Ascending aorta (tissue), 2 donors: ENCODE data around the gene STX5. TPM values are rescaled to one million over a fixed set of nuclear protein-coding genes. Genes with fewer than 3 reads are reported as not detected.
A peak's percentile ranks its signal among the peaks of the same experiment; 100 is the strongest.
"Not testable (repeated sequence)": the region's sequence is repeated elsewhere in the genome, so short reads cannot be mapped to it uniquely, and the experiment has no call there.

ENCODE experiments used
- DNase-seq, 2 donors: peaks; one replicate each; pipeline ENCODE4 v3.0.0-alpha.2; 2019; ENCODE audit warnings: low spot score in 2 of 2
- H3K27ac ChIP-seq, 2 donors: fragments of 200-600 bp; sonication (generic); one replicate each; pipeline ENCODE4 v1.5.1; 2016 to 2017; ENCODE audit warnings: mild to moderate bottlenecking in 1 of 2
- H3K27me3 ChIP-seq: fragments of 200-600 bp; sonication (generic); one replicate; pipeline ENCODE4 v1.5.1; 2017
- H3K36me3 ChIP-seq, 2 donors: fragments of 200-600 bp; sonication (generic); one replicate each; pipeline ENCODE4 v1.5.1; 2016
- H3K4me1 ChIP-seq, 2 donors: fragments of 200-600 bp; sonication (generic); one replicate each; pipeline ENCODE4 v1.5.1; 2016 to 2017; ENCODE audit warnings: mild to moderate bottlenecking in 1 of 2
- H3K4me3 ChIP-seq, 2 donors: fragments of 200-600 bp; sonication (generic); one replicate each; pipeline ENCODE4 v1.5.1; 2016 to 2017; ENCODE audit warnings: mild to moderate bottlenecking in 1 of 2
- H3K9me3 ChIP-seq, 2 donors: fragments of 200-600 bp; sonication (generic); one replicate each; pipeline ENCODE4 v1.5.1; 2016
- intact Hi-C: fragments of 100-400 bp; cut with DNase I; formaldehyde crosslinking; loops from one replicate; pipeline ENCODE4 v1.15.1; 2023
- total RNA-seq: library from RNA; depleted of rRNA; stranded (reverse); fragments of >200 nt; gene quantifications from one replicate; pipeline ENCODE4 v1.1.0, GENCODE V29; 2016
- TF ChIP-seq, protein P1 (sequence below), 3 experiments: fragments of 200-600 bp in 2 of 3; fragments of 450-650 bp in 1 of 3; sonication (generic) in 2 of 3; IDR thresholded peaks; one replicate each; pipeline ENCODE4 v1.5.1; 2016 to 2019; ENCODE audit warnings: antibody characterized with exemption in 3 of 3, mild to moderate bottlenecking in 1 of 3, moderate library complexity in 1 of 3

STX5 gene
- total RNA-seq, 1 donor from 2014 or later: 40.3 TPM

DNA sequence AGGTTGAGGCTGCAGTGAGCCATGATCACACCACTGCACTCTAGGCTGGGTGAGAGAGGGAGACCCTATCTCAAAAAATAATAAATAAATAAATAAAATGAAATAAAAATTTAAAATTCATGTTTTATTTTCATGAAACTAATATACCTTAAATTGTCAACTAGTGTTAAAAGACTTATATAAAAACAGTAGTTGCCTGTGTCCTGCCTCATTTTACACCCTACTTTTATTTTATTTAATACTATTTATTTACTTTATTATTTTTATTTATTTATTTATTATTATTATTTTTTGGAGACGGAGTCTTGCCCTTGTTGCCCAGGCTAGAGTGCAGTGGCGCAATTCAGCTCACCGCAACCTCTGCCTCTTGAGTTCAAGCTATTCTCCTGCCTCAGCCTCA lies 12.3 kb upstream of the STX5 start:
- no peak for DNase-seq
- Histone ChIP-seq H3K4me3 (no peak overlapping the region), H3K4me1 (peaks cover 0 to 7% of the 10 kb centered on the region in 2 donors), H3K27me3 (no peaks in the 10 kb centered on the region), H3K27ac (no peak overlapping the region), H3K9me3 (no peaks in the 10 kb centered on the region), H3K36me3 (no peaks in the 10 kb centered on the region)
- TF ChIP-seq, protein P1, sequence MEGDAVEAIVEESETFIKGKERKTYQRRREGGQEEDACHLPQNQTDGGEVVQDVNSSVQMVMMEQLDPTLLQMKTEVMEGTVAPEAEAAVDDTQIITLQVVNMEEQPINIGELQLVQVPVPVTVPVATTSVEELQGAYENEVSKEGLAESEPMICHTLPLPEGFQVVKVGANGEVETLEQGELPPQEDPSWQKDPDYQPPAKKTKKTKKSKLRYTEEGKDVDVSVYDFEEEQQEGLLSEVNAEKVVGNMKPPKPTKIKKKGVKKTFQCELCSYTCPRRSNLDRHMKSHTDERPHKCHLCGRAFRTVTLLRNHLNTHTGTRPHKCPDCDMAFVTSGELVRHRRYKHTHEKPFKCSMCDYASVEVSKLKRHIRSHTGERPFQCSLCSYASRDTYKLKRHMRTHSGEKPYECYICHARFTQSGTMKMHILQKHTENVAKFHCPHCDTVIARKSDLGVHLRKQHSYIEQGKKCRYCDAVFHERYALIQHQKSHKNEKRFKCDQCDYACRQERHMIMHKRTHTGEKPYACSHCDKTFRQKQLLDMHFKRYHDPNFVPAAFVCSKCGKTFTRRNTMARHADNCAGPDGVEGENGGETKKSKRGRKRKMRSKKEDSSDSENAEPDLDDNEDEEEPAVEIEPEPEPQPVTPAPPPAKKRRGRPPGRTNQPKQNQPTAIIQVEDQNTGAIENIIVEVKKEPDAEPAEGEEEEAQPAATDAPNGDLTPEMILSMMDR (IDR thresholded peaks at IDR 0.05): no peak
- intact Hi-C loops: loop anchor here (5.0 kb wide), 1 partner anchor 297 kb away; the partner anchor contains the start of gene AHNAK

DNA sequence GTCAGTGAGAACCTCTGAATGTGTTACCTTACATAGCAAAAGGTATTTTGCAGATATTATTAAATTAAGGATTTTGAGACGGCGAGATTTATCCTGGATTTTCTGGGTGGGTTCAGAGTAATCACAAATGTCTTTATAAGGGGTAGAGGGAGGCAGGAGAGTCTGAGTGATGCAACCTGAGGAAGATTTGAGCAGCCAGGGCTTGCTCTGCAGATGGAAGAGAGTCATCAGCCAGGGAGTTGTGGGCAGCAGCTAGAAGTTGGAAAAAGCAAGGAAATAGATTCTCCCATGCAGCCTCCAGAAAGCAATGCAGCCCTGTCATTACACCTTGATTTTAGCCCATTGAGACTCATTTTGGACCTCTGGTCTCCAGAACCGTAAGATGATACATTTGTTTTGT lies 11.6 kb upstream of the STX5 start:
- TF ChIP-seq, protein P1 (IDR thresholded peaks at IDR 0.05): no peak
- no peak for DNase-seq
- intact Hi-C loops: loop anchor here (5.0 kb wide), 1 partner anchor 296 kb away; the partner anchor contains the start of gene AHNAK

DNA sequence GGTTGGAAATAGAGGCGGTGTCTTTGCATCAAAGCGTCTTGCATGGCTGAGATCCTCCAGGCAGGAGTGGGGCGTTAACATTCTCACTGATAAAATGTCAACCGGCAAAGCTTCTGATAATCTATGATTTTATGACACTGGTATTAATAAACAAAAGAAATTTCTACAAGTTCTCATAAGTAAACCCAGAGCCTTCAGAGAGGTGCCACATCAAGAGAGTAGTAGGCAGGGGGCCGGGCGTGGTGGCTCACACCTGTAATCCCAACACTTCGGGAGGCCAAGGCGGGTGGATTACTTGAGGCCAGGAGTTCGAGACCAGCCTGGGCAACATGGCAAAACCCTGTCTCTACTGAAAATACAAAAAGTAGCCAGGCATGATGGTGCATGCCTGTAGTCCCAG lies 11.0 kb upstream of the STX5 start:
- H3K27me3 ChIP-seq, H3K9me3 ChIP-seq, H3K36me3 ChIP-seq, DNase-seq: not testable (repeated sequence)
- Histone ChIP-seq H3K27ac (peak overlapping the region; percentile 93 to 95), H3K4me1 (peaks cover 6 to 13% of the 10 kb centered on the region in 2 donors), H3K4me3 (peak overlapping the region in 1 of 2 donors; percentile 79)
- intact Hi-C loops: loop anchor here (1.0 to 5.0 kb wide), 3 partner anchors 12 to 296 kb away; partner anchors contain the start of genes AHNAK and SLC3A2

More for the DNA sequence above, 11.6 kb upstream of the STX5 start:
- H3K4me3 ChIP-seq: no peak overlapping the region
- peak overlapping the region in 1 of 2 donors; percentile 95 for H3K27ac ChIP-seq
- H3K36me3 ChIP-seq: no peaks in the 10 kb centered on the region
- no peaks in the 10 kb centered on the region for H3K27me3 ChIP-seq
- H3K9me3 ChIP-seq: no peaks in the 10 kb centered on the region
- peaks cover 1 to 10% of the 10 kb centered on the region in 2 donors for H3K4me1 ChIP-seq

DNA sequence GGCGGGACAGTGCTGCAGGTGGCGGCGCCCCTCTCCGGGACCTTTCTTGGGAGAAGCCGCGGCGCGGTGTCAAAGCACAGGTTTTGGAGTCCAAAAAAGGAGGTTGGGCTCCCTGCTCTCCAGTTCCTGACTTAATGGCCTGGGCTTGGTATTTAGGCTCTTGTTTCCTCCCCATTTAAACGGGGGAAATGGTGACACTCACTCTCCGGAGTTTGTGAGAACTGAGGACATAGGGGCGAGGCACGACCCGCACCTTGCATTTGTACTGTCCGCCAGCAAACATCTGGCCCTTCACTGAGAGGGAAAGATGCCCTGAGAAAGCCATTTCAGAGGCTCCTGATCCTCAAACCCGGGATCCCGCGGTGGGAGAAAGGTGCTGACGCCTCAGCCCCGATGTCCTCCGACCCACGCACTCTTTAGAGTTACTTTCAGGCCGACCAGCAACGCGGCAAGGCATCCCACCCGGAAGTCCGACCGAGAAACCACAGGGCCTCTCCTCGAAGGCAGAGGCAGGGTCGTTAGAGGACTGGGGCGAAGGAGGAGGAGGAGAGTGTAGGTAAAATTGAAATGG lies 10.4 kb upstream of the STX5 start:
- peak in 1 of 2 donors; percentile 75 for DNase-seq
- intact Hi-C loops: loop anchor here (1.0 to 5.0 kb wide), 3 partner anchors 13 to 295 kb away; partner anchors contain the start of genes AHNAK and SLC3A2
- TF ChIP-seq, protein P1 (IDR thresholded peaks at IDR 0.05): no peak

DNA sequence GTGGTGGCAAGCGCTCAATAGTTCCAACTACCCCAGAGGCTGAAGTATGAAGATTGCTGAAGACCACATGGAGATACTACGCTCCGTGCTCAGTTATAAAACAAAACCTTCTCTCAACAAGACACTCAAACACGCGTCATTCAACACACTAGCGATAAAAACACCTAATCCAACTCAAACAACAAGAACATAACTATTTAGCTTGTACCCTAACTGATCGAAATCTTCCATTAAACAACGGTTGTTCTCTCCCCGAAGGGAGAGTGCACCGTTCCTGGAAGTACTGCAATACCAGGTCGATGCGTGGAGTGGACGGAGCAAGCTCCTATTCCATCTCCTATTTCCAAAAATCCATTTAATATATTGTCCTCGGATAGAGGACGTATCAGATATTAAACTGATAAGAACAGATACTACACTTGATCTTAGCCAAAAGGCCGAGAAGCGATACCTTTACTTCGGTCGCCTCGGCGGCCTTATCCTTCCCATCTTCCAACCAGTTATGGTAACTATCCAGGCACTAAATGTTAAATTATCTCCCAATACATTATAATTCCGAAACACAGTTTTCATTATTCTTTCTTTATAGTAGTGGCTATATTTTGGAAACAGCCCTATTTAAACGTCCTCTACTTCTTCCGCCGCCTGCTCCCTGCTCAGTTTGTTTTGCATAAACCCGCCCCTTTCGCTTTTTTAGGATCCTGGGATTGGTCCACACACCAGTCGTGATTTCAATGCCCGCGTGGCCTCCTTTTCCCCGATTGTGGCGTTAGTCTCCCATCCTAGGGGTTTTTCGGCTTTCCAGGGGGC lies 9.7 kb upstream of the STX5 start:
- Histone ChIP-seq H3K9me3 (no peaks in the 10 kb centered on the region), H3K36me3 (no peaks in the 10 kb centered on the region), H3K4me1 (peaks cover 6 to 13% of the 10 kb centered on the region in 2 donors), H3K27me3 (no peaks in the 10 kb centered on the region), H3K4me3 (peak overlapping the region; percentile 79 to 80), H3K27ac (peak overlapping the region; percentile 93 to 95)
- intact Hi-C loops: loop anchor here (1.0 to 5.0 kb wide), 5 partner anchors 14 to 294 kb away; partner anchors contain the start of genes AHNAK, SLC3A2 and TAF6L
- TF ChIP-seq, protein P1 (IDR thresholded peaks at IDR 0.05): no peak
- peak; percentile 59 to 94 for DNase-seq

More for the DNA sequence above, 10.4 kb upstream of the STX5 start:
- Histone ChIP-seq H3K27me3 (no peaks in the 10 kb centered on the region), H3K9me3 (no peaks in the 10 kb centered on the region), H3K27ac (peak overlapping the region; percentile 93 to 95), H3K4me1 (peaks cover 6 to 13% of the 10 kb centered on the region in 2 donors), H3K36me3 (no peaks in the 10 kb centered on the region), H3K4me3 (peak overlapping the region; percentile 50 to 79)

DNA sequence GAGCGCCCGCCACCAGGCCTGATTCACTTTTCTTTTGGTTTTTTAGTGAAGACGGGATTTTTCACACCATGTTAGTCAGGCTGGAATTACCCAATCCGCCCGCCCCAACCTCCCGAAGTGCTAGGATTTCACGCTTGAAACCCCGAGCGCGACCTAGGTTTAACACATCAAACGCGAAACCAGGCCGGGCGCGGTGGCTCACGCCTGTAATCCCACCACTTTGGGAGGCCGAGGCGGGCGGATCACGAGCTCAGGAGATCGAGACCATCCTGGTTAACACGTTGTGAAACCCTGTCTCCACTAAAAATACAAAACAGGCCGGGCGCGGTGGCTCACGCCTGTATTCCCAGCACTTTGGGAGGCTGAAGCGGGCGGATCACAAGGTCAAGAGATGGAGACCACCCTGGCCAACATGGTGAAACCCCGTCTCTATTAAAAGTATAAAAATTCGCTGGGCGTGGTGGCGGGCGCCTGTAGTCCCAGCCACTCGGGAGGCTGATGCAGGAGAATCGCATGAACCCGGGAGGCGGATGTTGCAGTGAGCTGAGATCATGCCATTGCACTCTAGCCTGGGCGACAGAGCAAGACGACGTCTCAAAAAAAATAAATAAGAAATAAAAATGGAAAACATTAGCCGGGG lies 9.0 kb upstream of the STX5 start:
- Histone ChIP-seq H3K27ac (peak overlapping the region; percentile 93 to 95), H3K4me3 (peak overlapping the region; percentile 79 to 80), H3K4me1 (peaks cover 6 to 13% of the 10 kb centered on the region in 2 donors)
- not testable (repeated sequence) for H3K9me3 ChIP-seq, H3K27me3 ChIP-seq, H3K36me3 ChIP-seq
- intact Hi-C loops: loop anchor here (2.0 to 5.0 kb wide), 3 partner anchors 50 to 294 kb away; partner anchors contain the start of genes AHNAK and TAF6L
- peak; percentile 49 to 91 for DNase-seq
